ENCODE data around the gene BANK1.

The BANK1 gene

GRCh38 chr4:101954351-101954750 lies 163.8 kb downstream of the BANK1 start:
- no peak for TF ChIP-seq ZFX (IDR thresholded peaks at IDR 0.05; ENCODE audit: borderline replicate concordance)
- TF ChIP-seq CTCF (IDR thresholded peaks at IDR 0.05), result no peak

GRCh38 chr4:101954975-101955678 lies 164.6 kb downstream of the BANK1 start:
- H3K27ac ChIP-seq, result peak overlapping the region; percentile 89
- TF ChIP-seq CTCF (IDR thresholded peaks at IDR 0.05) (no peak), ZFX (IDR thresholded peaks at IDR 0.05; ENCODE audit: borderline replicate concordance) (no peak)

More at GRCh38 chr4:101954351-101954750, 163.8 kb downstream of the BANK1 start:
- peak overlapping the region; percentile 89 for H3K27ac ChIP-seq

GRCh38 chr4:101956068-101956825 lies 165.7 kb downstream of the BANK1 start:
- TF ChIP-seq CTCF (IDR thresholded peaks at IDR 0.05) (no peak), ZFX (IDR thresholded peaks at IDR 0.05; ENCODE audit: borderline replicate concordance) (no peak)
- H3K27ac ChIP-seq, result 0 out of 2 replicates have a peak overlapping the region, but pooled peaks have one; percentile 89

- TF ChIP-seq CTCF (IDR thresholded peaks at IDR 0.05) (no peak), ZFX (IDR thresholded peaks at IDR 0.05; ENCODE audit: borderline replicate concordance) (no peak)
Observed at GRCh38 chr4:101958547-101958946, 168.0 kb downstream of the BANK1 start.

GRCh38 chr4:101960431-101960830 lies 169.9 kb downstream of the BANK1 start:
- no peak for TF ChIP-seq ZFX (IDR thresholded peaks at IDR 0.05; ENCODE audit: borderline replicate concordance)
- no peak for TF ChIP-seq CTCF (IDR thresholded peaks at IDR 0.05)
- H3K27ac ChIP-seq, result no peak overlapping the region

More at GRCh38 chr4:101958547-101958946, 168.0 kb downstream of the BANK1 start:
- no peak overlapping the region for H3K27ac ChIP-seq

GRCh38 chr4:101961144-101961543 lies 170.6 kb downstream of the BANK1 start:
- H3K27ac ChIP-seq, result no peak overlapping the region
- no peak for TF ChIP-seq CTCF (IDR thresholded peaks at IDR 0.05)
- no peak for TF ChIP-seq ZFX (IDR thresholded peaks at IDR 0.05; ENCODE audit: borderline replicate concordance)

Measured in 22Rv1 (cell line).